ENCODE results near the gene PAX8. TPM values are rescaled to one million over a fixed set of nuclear protein-coding genes. Genes with fewer than 3 reads are reported as not detected.
A peak's percentile ranks its signal among the peaks of the same experiment; 100 is the strongest.

PAX8 gene
- total RNA-seq, 4 donors from 2014 or later: 0.58 to 2.1 (median 1.1) TPM

- DNase-seq (ENCODE audit: extremely low spot score): no peak
- H3K4me1 ChIP-seq: no peaks in the 10 kb centered on the region
- H3K27ac ChIP-seq (replicated peaks in 1 of 4): peak within 1 kb of the TSS in 2 of 4 donors; percentile 23 to 44
- TF ChIP-seq, protein P1, sequence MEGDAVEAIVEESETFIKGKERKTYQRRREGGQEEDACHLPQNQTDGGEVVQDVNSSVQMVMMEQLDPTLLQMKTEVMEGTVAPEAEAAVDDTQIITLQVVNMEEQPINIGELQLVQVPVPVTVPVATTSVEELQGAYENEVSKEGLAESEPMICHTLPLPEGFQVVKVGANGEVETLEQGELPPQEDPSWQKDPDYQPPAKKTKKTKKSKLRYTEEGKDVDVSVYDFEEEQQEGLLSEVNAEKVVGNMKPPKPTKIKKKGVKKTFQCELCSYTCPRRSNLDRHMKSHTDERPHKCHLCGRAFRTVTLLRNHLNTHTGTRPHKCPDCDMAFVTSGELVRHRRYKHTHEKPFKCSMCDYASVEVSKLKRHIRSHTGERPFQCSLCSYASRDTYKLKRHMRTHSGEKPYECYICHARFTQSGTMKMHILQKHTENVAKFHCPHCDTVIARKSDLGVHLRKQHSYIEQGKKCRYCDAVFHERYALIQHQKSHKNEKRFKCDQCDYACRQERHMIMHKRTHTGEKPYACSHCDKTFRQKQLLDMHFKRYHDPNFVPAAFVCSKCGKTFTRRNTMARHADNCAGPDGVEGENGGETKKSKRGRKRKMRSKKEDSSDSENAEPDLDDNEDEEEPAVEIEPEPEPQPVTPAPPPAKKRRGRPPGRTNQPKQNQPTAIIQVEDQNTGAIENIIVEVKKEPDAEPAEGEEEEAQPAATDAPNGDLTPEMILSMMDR (IDR thresholded peaks at IDR 0.05): no peak
- TF ChIP-seq POLR2AphosphoS5 (IDR thresholded peaks at IDR 0.05): peak in 1 of 2 donors; percentile 9
- no peaks in the 10 kb centered on the region for H3K36me3 ChIP-seq
- no peaks in the 10 kb centered on the region for H3K9me3 ChIP-seq
- H3K27me3 ChIP-seq: no peaks in the 10 kb centered on the region
- intact Hi-C loops (cut with DNase I): no loop called here
- peak within 1 kb of the TSS; percentile 22 to 48 (median 31) for H3K4me3 ChIP-seq
- 73% methylated on average over 14 of the region's 14 CpGs for WGBS
These were observed 105.0 kb downstream of the PAX8 start, which contains the start of gene PSD4 for GRCh38 chr2:113173542-113174375. TSS of gene PSD4 (plus strand) at chr2:113173971. CDS start at chr2:113182457, 8,486 bp downstream.

GRCh38 chr2:113172721-113173541 is 105.8 kb downstream of the PAX8 start:
- intact Hi-C loops (cut with DNase I): no loop called here
- 88% methylated on average over 16 of the region's 16 CpGs for WGBS
- Histone ChIP-seq H3K27me3 (no peaks in the 10 kb centered on the region), H3K9me3 (no peaks in the 10 kb centered on the region), H3K4me1 (no peaks in the 10 kb centered on the region), H3K27ac (replicated peaks in 1 of 4) (no peak overlapping the region), H3K4me3 (no peak overlapping the region), H3K36me3 (no peaks in the 10 kb centered on the region)
- TF ChIP-seq, protein P1 (IDR thresholded peaks at IDR 0.05): no peak
- no peak for TF ChIP-seq POLR2A (IDR thresholded peaks at IDR 0.05; ENCODE audit: low read depth)
- no peak for TF ChIP-seq EP300 (IDR thresholded peaks at IDR 0.05)
- no peak for TF ChIP-seq POLR2AphosphoS5 (IDR thresholded peaks at IDR 0.05)
- DNase-seq (ENCODE audit: extremely low spot score): no peak

DNA sequence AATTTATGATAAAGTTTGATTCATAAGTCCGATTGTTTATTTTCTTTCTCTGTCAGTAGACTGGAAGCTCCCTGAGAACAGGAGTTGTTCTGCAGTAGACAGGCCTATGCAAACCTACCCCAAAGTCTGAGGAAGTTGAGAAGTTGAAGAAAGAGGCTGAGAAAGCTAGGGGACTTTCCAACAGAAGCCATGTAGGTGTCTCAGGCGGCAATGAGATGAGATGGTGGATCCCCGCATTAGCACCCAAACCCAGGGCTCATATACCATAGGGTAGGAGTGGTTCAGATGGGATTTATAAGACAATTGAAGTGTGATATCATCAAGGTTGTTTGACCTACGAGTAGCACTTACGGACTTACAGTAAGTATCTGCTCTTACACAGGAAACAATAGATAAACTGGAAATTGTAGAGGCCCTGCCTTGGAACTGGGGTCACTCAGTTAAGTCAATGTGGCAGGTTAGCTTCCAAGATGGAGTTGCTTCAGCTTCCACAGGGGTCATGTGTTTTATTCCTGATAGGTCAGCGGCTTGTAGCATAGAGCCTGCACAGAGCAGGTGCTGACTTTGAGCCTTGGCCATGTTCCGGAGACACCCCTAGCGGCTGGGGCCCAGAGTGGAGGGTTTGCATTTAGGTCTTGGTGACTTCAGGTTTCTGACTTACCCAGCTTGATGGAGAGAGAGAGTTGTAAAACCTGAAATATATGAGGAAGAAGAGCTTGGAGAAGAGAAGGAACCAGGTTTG is 107.2 kb downstream of the PAX8 start:
- H3K4me3 ChIP-seq: no peak overlapping the region
- 92% methylated on average over 8 of the region's 8 CpGs for WGBS

DNA sequence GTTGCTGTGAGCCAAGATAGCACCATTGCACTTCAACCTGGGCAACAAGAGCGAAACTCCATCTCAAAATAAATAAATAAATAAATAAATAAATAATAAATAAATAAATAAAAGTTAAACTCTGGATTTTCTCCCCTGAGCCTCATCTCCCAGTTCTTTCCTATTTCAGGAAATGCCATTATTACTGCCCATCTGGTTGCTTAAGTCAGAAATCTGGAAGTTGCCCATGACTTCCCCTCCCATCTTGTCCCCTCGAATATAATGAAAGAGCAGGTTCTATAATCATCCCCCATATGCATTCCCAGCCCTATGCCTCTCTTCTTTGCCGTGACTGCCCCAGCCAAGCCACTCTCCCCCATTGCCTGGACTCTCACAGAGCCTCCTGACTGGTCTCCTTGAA is 109.1 kb downstream of the PAX8 start:
- H3K4me1 ChIP-seq: no peaks in the 10 kb centered on the region
- H3K27ac ChIP-seq (replicated peaks in 1 of 4): no peak overlapping the region
- no peak for DNase-seq (ENCODE audit: extremely low spot score)
- TF ChIP-seq EP300 (IDR thresholded peaks at IDR 0.05): no peak
- intact Hi-C loops (cut with DNase I): no loop called here
- no peaks in the 10 kb centered on the region for H3K27me3 ChIP-seq
- H3K4me3 ChIP-seq: no peak overlapping the region
- H3K36me3 ChIP-seq: no peaks in the 10 kb centered on the region
- no peaks in the 10 kb centered on the region for H3K9me3 ChIP-seq
- 87% methylated on average over 3 of the region's 3 CpGs for WGBS

More for the DNA sequence above, 107.2 kb downstream of the PAX8 start:
- no peak for DNase-seq (ENCODE audit: extremely low spot score)
- Histone ChIP-seq H3K27ac (replicated peaks in 1 of 4) (no peak overlapping the region), H3K4me1 (no peaks in the 10 kb centered on the region), H3K27me3 (no peaks in the 10 kb centered on the region), H3K9me3 (no peaks in the 10 kb centered on the region), H3K36me3 (no peaks in the 10 kb centered on the region)
- intact Hi-C loops (cut with DNase I): no loop called here
- TF ChIP-seq POLR2AphosphoS5 (IDR thresholded peaks at IDR 0.05) (no peak), POLR2A (IDR thresholded peaks at IDR 0.05; ENCODE audit: low read depth) (no peak), EP300 (IDR thresholded peaks at IDR 0.05) (no peak)
- TF ChIP-seq, protein P1 (IDR thresholded peaks at IDR 0.05): no peak
